CD4-positive, alpha-beta T cell treated with Interleukin-1 beta for 1 hour (primary cell): Measurements from ENCODE around the gene ZNF425.
"Not testable (repeated sequence)": the region's sequence is repeated elsewhere in the genome, so short reads cannot be mapped to it uniquely, and the experiment has no call there.

Experiments used
- DNase-seq, 2 donors: peaks; one replicate each; pipeline ENCODE4 v3.0.0-alpha.2; 2020 to 2022

ZNF425 gene, protein sequence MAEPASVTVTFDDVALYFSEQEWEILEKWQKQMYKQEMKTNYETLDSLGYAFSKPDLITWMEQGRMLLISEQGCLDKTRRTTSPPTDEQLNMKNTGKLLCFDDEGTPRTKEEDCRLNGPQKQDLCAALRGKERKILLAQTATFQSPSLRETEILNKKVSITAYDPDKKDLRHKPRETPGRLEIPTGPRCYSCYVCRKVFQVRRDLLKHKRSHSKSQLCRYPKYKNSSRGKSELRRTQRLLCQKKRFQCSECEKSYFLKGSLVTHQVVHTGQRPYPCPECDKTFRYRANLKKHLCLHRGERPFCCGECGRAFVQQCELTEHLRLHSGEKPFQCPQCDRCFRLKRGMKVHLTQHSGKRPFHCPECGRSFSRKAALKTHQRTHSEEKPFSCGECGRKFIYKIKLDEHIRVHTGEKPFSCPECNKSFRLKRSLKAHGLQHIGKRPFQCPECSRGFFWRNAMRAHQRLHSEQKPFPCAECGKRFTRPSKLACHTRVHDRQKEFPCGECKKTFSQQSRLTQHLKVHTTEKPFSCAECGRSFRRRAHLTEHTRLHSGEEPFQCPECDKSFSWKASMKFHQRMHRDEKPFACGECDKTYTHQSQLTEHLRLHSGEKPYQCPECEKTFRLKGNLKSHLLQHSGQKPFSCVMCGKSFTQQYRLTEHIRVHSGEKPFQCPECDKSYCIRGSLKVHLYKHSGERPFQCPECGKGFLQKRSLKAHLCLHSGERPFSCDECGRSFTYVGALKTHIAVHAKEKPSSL

DNA sequence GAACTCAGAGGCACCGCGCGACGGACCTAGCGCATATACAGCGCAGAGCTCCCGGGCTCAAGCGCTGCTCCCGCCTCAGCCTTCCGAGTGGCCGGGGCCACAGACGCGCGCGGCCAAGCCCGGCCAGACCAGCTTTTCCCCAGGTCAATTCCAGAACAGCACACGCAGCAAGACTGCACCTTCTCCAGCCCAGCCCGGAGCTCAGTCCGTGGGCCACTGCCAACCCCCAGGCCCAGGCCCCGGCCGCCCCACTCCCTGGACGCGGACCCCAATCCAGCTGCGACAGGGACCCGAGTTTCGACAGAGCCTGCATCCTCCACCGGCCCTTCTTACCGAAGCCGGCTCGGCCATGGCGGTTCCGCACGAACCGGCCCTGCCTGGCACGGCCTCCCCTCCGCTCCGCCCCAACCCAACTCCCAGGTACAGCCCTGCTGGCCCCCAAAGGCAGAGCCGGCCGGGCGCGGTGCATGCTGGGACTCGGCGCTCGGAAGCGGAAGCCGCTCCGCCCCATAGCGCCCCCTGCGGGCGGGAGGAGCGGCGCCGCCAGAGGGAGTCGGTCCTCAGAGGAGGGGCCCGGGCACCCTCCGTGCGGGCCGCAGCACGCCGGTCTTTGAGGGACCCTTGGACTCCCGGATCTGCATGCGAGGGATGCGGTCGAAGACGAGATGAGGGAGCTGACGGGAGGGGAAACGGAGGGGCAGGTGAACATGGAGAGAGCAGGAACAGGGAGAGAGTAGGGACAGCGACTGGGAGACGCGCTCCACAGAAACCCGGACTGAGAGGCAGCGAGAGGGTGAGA, at the start of gene ZNF425:
TSS of gene ZNF425 (minus strand) at position 462 of the 799 bp plus-strand sequence. CDS start at position 351, 111 bp downstream.
- peak; percentile 93 to 94 for DNase-seq

DNA sequence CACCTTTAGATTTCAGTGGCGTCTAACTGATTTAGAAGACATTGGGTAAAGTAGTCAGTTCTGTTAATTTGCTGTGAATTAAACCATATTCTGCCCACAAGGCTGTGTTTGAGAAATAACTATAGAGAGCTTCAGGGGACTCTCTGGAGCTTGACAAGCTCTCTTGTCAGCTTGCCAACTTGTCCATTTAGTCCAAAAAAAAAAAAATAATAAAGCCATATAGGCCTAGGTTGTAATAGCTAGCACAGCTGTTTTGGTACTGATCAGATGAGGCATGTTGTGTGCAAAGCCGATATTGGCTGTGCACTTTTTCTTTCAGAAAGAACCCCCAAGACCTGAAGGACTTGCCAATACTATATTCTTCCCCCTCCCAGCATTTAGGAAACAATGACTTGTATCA, 49.0 kb upstream of the ZNF425 start:
- DNase-seq = no peak

DNA sequence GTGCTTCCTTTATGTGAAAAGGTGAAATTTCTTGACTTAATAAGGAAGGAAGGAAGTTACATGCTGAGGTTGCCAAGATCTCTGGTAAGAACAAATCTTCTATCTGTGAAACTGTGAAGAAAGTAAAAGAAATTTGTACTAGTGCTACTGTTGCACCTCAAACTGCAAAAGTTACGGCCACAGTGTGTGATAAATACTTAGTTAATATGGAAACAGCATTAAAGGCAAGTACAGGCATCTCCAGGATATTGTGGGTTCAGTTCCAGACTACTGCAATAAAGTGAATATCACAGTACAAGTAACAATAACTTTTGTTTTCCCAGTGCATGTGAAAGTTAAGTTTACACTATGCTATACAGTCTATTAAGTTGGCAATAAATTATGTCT, 46.4 kb upstream of the ZNF425 start:
- no peak for DNase-seq

DNA sequence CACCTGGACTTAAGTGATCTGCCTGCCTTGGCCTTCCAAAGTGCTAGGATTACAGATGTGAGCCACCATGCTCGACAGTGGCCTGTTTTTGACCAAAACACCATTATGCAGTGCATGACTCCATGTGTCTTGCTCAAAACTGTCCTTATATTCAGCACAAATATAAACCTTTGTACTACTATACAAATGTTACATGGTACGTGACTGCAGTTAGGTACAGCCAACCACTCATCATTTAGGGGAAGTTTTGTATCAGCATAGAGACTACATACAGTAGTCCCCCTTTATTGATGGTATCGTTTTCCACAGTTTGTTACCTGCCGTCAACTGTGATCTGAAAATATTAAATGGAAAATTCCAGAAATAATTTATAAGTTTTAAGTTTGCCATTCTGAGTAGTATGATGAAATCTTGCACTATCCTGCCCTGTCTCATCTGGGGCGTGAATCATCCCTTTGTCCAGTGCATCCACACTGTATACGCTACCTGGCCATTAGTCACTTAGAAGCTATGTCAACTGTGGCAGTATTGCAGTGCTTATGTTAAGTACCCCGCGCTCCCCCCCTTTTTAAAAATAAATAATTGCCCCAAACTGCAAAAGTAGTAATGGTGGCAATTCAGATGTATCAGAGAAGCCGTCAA, 45.9 kb upstream of the ZNF425 start:
- no peak for DNase-seq

DNA sequence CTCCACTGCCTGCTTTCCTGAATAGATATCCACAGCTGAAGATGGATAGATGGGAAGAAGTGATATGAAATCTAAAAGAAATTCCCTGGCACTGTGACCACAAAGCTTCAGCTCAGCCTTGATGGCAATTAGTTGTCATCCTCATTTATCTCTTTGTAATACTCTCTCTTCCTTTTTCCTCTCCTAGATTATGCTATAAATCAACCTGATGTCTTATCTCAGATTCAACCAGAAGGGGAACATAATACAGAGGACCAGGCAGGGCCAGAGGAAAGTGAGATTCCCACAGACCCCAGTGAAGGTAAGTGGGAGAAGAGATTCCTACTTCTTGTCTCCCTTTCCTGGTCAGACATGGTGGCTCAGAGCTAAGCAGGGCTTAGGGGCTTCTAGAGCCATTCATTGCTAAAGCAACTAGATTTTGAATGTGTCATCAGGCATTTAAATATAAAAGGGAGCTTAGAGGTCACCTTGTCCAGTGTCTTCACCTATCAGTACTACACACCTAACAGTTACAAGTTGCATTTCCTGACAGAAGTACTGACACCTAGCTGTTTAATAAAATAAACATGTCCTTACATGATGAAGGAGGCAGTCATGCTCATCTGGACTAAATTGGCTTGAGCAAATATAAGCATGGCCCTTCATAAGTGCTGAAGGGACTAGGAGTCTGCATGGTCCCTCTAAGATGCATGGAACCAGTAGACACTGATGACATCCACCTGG, 40.7 kb upstream of the ZNF425 start:
- DNase-seq = no peak

DNA sequence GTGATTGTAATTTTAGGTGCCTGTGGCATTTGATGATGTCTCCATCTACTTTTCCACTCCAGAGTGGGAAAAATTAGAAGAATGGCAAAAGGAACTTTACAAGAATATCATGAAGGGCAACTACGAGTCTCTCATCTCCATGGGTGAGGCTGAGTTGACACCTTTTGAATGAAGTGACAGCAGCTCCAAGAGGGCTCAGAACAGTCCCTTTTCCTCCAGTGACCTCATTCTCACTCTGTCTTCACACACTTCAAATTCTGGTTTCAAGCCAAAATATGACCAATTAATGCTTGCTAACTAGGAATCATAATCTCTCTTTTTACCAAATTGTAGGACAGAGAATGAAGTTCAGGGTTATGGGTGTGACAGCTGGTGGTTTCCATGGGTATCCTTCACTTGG, 40.0 kb upstream of the ZNF425 start:
- no peak for DNase-seq

DNA sequence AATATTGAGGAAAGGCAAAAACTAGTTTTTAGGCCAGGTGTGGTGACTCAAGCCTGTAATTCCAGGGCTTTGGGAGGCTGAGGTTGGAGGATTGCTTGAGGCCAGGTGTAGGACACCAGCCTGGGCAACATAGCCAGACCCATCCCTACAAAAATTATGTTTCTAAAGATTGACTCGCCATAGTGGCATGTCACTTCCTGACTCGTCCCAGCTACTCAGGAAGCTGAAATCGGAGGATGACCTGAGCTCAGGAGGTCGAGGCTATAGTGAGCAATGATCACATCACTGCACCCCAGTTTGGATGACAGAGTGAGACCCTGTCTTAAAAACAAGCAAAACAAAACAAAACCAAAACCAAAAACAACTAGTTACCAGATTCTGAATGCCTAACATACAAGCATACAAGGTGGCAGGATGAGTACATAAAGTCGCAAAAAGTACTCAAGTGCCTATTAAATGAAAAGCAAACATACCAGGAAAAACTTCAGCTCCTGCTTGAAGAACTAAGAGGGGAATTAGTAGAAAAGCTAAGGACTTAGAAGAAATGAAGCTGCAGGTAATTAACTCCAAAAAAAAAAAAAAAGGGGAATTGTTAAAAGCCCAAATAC, 35.2 kb upstream of the ZNF425 start:
- no peak for DNase-seq

DNA sequence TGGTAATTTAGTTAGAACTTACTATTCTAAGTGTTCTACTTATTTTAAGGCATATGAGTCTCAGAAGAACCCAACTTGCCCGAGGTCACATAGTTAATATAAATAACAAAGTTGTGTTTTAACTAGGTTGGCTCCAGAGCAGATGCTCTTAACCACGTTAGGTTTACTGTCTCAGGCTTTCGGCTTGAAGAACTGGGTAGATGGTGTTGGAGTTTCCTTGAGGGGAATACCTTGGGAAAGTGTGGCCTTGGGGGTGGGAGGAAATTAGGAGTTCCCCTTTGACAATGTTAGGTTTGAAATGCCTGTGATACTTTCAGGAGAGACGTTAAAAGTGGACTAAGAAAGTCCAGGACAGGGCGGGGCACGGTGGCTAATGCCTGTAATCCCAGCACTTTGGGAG, 30.8 kb upstream of the ZNF425 start:
- DNase-seq = no peak

DNA sequence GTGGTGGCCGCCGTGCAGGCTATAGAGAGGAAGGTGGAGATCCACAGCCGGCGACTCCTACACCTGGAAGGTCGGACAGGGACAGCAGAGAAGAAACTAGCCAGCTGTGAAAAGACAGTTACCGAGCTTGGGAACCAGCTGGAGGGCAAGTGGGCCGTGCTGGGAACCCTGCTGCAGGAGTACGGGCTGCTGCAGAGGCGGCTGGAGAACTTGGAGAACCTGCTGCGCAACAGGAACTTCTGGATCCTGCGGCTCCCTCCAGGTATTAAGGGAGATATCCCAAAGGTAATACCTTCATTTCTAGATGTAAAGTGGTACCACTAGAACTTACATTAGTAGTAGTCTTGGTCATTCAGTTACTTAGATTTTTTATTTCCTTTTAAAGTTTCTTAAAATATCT, 27.9 kb upstream of the ZNF425 start:
- DNase-seq = no peak

DNA sequence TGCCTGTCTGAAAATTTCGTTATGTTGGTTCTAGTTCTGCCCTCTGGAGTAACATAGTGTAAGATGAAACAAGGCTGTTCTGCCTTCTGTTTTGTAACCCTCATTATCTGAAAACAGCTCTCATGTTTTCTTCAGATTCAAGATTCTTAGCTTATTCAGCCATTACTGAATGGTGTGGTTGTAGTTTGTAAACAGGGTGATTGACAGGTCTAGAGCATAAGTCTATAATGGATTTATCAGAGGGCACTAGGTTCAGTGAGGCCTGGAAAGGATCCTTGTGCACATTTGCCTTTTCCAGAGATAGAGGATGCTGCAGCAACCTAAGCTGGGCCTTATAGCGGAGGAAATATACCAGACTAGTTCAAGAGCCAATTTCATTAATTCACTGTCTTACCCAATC, 27.2 kb upstream of the ZNF425 start:
- DNase-seq = no peak

DNA sequence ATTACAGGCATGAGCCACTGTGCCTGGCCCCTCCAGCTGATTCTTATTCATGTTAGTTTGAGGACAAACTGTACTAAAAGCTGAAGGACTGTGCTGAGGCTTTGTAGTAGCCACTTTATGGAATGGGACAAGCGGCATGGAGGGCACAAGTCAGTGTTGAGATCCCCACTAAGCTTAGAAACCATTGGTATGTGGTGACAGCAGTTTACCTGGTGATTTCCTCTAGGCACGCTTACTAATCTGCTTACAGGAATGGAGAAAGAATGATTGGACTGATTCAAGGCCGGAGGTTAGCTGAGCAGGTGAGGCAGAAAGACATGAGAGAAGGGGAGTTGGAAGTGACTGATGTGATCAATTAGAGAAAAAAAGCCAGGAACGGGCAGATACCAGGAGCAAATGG, 24.9 kb upstream of the ZNF425 start:
- DNase-seq = no peak

DNA sequence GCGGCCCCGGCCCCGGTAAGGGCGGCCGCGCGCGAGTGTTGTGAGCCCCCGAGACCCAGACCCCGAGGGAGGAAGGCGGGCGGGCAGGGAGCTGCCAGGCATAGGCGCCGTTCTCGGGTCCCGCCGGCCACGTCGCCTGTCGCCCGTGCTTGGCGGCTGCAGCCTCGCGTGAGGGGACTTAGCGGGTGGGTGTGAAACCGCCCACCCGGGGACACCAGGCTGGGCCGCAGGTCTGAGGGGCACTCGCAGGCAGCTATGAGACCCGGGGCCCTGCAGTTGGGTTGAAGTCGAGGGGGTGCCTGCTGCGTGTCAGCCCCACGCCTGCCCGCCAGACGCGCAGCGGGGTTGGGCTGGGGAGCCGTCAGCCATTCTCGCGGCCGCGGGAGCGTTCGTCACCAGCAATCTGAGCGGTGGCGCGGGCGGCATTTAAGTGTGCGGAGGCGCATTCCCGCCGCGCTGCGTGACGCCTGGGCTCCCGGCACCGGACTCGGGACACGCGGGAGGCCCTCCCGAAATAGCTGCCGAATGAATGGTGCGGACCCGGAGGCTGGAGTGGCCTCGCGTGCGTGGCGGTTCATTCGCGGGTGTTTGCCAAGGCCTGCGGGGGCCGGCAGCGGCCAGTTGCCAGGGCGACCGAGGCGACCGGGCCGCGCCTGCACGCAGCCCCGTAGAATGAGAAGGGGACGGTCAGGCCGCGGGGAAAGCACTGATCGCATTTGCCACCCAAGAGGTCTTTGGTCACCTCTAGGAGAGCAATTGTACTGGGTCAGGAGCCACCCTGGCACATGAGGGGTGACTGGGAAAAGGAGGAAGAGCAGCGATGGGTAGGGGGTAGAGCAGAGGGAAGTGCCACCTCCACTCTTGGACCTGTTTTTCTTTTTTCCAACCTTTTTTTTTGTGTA, 21.9 kb upstream of the ZNF425 start:
- peak; percentile 58 to 60 for DNase-seq

DNA sequence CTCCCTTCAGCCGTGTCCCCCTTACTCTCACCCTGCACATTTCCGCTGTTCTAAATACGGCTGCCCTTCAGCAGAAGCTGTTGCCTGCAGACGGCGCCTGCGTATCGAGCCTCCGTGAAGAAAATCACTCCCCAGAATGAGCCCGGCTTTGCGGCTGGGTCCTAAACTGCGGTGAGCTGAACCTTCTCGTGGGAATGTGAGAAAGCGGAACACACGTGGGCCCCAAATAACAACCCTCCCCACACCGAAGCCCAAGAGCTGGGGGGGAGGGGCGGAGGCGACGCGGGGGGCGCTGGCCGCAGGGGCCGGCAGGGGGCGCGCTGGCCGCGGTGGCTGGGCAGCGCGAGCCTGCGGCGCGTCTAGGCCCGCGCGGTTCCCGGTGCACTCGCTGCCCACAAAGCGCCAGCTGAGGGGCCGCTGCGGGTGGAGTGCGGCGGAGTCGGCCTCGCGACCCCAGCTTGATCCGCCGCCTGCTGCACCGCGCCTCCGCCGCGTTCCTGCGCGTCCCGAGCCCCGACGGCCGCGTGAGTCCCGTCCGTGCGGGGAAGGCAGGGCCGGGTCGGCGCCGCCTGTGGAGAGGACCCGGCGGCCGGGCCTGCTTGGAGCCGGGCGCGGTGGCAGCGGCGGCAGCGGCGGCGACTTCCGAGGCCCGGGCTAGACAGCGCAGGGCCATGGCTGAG, 21.1 kb upstream of the ZNF425 start, which contains the start of gene ZNF398:
TSS of gene ZNF398 (plus strand) at position 382 of the 680 bp plus-strand sequence. CDS start at position 672, 290 bp downstream.
- peak; percentile 88 for DNase-seq

DNA sequence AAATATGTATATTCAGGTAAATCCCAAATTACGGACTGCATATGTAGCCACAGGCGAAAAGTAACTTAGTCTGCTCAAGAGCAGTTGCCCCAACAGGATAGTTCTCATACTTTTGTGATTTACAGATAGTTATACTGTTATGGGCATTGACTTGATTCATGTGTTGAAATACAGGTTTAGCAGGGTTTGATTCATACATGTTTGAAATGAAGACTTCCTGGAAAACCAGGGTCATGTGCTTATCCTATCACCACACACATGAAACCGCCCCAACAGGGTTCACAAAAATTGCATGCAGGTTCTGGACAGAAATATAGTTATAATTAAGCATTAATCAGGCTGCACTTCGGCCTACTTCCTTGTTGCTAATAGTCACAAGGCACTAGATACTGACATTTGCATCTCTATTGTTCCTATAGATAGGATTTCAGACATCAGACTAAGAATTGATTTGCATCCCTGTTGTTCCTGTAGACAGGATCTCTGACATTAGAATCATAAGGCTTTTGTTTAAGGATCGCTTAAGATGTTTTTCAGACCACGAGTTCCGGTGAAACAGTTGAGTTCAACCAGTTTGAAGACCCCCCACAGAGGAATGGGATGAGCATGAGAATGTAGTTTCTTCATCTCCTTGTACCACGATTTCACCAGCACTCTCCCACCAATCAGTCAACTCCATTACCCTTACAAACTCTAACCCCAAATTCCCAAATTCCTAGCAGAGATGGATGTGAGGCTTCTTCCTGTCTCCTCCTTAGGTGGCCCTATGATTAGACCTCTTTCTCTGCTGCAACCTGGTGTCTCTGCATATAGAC, 19.1 kb upstream of the ZNF425 start:
- no peak for DNase-seq

DNA sequence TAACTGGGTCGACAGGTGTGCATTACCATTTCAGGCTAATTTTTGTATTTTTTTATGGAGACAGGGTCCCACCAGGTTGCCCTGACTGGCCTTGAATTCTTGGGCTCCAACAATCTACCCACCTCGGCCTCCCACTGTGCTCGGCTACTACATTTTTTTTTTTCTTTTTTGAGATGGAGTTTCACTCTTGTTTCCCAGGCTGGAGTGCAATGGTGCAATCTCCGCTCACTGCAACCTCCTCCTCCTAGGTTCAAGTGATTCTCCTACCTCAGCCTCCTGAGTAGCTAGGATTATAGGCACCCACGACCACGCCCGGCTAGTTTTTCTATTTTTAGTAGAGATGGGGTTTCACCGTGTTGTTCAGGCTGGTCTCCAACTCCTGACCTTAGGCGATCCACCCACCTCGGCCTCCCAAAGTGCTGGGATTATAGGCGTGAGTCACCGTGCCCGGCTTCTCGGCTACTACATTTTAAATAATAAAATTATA, 18.4 kb upstream of the ZNF425 start:
- DNase-seq = not testable (repeated sequence)

DNA sequence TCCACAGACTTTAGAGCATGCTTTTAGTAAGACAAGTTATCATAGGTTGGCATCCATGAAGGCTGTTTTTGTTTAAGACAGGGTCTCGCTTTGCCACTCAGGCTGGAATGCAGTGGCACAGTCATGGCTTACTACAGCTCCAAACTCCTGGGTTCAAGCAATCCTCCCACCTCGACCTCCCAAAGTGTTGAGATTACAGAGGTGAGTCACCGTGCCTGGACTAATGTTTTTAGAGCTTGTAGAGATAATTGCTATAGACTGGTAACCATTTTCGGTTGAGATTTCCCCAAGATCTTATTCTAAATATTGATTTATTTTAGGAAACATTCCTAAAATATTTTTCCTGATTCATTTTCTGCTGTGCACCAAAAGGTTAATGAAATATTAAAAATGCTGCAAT, 15.8 kb upstream of the ZNF425 start:
- DNase-seq = no peak

DNA sequence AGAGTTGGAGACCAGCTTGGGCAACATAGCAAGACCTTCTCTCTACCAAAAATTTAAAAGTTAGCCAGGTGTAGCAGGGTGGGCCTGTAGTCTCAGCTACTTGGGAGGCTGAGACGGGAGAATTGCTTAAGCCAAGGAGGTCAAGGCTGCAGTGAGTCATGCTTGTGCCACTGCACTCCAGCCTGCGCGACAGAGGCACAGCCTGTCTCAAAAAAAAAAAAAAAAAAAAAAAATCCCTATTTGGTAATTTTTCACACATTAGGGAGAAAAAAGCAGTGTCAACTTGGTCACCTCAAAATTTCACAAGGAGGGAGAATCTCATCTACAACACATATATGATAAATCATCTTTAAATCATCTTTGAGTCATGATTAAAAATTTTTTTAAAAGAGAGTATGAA, 14.7 kb upstream of the ZNF425 start:
- DNase-seq = no peak

DNA sequence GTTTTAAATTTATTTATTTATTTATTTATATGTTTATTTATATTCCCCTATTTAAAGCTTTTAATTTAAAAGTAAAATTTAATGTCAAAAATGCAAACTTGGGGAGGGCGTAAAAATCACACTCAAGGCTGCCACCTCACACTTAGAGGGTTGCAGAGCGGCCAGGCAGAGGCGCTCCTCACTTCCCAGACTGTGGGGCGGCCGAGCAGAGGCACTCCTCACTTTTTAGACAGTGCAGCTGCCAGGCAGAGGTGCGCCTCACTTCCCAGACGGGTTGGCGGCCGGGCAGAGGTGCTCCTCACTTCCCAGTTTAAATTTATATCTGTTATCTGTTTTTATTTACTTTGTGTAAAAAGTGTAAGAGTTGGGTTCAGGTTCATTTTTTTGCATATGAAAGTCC, 10.0 kb upstream of the ZNF425 start:
- no peak for DNase-seq
